Activated naive CD4-positive, alpha-beta T cell treated with Interleukin-2 at 50 U/mL for 16 hours (primary cell): ENCODE results near the gene CAAP1.
"Not testable (repeated sequence)": the region's sequence is repeated elsewhere in the genome, so short reads cannot be mapped to it uniquely, and the experiment has no call there.

Experiments
- DNase-seq: peaks from one replicate; pipeline ENCODE4 v3.0.0-alpha.2; 2020

The CAAP1 gene

GRCh38 chr9:26828391-26828955 is 64.1 kb downstream of the CAAP1 start:
- DNase-seq = not testable (repeated sequence)

- DNase-seq = no peak
Observed at GRCh38 chr9:26814799-26815198, 77.8 kb downstream of the CAAP1 start.

- DNase-seq = no peak
Observed at GRCh38 chr9:26813247-26813646, 79.4 kb downstream of the CAAP1 start.

GRCh38 chr9:26812217-26812616 is 80.4 kb downstream of the CAAP1 start:
- DNase-seq = no peak

GRCh38 chr9:26811106-26811505 is 81.5 kb downstream of the CAAP1 start:
- DNase-seq = no peak

- no peak for DNase-seq
Observed at GRCh38 chr9:26809795-26810194, 82.8 kb downstream of the CAAP1 start.

GRCh38 chr9:26807161-26807560 is 85.4 kb downstream of the CAAP1 start:
- no peak for DNase-seq

GRCh38 chr9:26802921-26803320 is 89.7 kb downstream of the CAAP1 start:
- no peak for DNase-seq

- no peak for DNase-seq
Observed at GRCh38 chr9:26801772-26802171, 90.8 kb downstream of the CAAP1 start.

- no peak for DNase-seq
Observed at GRCh38 chr9:26800322-26800721, 92.3 kb downstream of the CAAP1 start.

- DNase-seq = no peak
Observed at GRCh38 chr9:26791274-26791673, 101.3 kb downstream of the CAAP1 start.
